ENCODE data around the gene IP6K1. TPM values are rescaled to one million over a fixed set of nuclear protein-coding genes. Genes with fewer than 3 reads are reported as not detected.
A peak's percentile ranks its signal among the peaks of the same experiment; 100 is the strongest.

The IP6K1 gene
- total RNA-seq, 3 donors from 2014 or later: 37.2 to 39.0 (median 38.2) TPM

GRCh38 chr3:49729966-49730609, 56.3 kb downstream of the IP6K1 start:
- no peaks in the 10 kb centered on the region for H3K9me3 Mint-ChIP-seq

GRCh38 chr3:49727924-49728361, 58.4 kb downstream of the IP6K1 start:
- Mint-ChIP-seq H3K4me1 (ENCODE audit: low read depth) (peaks cover 9% of the 10 kb centered on the region), H3K9me3 (no peaks in the 10 kb centered on the region), H3K36me3 (ENCODE audit: insufficient read depth) (peaks cover 9% of the 10 kb centered on the region), H3K27me3 (ENCODE audit: low read depth) (no peaks in the 10 kb centered on the region), H3K4me3 (no peak overlapping the region)
- ATAC-seq (no peak), DNase-seq (no peak)

More at GRCh38 chr3:49729966-49730609, 56.3 kb downstream of the IP6K1 start:
- no peaks in the 10 kb centered on the region for H3K27me3 Mint-ChIP-seq (ENCODE audit: low read depth)
- no peaks in the 10 kb centered on the region for H3K4me1 Mint-ChIP-seq (ENCODE audit: low read depth)
- H3K4me3 Mint-ChIP-seq: no peak overlapping the region
- H3K36me3 Mint-ChIP-seq (ENCODE audit: insufficient read depth): peaks cover 15% of the 10 kb centered on the region
- DNase-seq (no peak), ATAC-seq (no peak)

- ATAC-seq (no peak), DNase-seq (no peak)
- H3K9me3 Mint-ChIP-seq: no peaks in the 10 kb centered on the region
- H3K4me3 Mint-ChIP-seq: no peak overlapping the region
- H3K4me1 Mint-ChIP-seq (ENCODE audit: low read depth): peaks cover 14% of the 10 kb centered on the region
- H3K27me3 Mint-ChIP-seq (ENCODE audit: low read depth): no peaks in the 10 kb centered on the region
- peaks cover 11% of the 10 kb centered on the region for H3K36me3 Mint-ChIP-seq (ENCODE audit: insufficient read depth)
Measured at GRCh38 chr3:49727154-49727923, 59.0 kb downstream of the IP6K1 start.

DNA sequence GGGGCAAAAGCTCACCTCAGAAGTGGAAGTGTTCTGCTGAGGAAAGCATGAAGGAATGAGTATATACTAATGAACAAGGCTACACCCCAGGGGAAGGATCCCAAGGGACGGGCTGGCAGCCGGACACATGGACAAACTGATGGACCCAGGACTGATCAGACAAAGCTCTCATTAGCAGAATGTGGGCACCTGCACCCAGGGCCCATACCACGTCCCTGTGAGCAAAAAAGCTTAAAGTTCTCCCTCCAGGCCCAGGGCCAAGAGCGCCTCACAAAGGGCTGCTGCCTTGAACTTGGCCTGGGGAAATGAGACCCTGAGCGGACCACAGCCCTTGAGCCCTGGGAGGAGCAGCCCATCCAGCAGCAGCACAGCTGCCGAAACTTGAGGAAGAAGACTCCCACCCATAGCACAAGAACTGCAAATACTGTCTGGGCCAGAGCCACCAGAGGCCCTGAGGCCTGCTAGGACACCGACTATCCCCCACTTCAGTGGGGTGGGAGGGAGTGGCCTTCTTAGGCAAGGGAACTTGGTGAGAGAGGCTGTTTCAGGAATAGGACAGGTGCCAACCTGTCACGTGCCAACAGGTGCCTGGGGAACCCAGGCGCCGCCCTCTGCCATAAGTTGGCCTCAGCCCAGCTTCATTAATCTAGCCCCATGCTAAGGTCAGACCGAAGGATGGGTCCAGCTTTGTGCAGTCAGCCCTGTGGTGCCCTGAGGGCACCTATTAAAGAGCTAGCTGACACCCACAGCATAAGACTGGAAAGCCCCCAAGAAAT, 60.2 kb downstream of the IP6K1 start:
- H3K36me3 Mint-ChIP-seq (ENCODE audit: insufficient read depth): peaks cover 12% of the 10 kb centered on the region
- H3K9me3 Mint-ChIP-seq: no peaks in the 10 kb centered on the region
- DNase-seq (no peak), ATAC-seq (no peak)
- H3K4me1 Mint-ChIP-seq (ENCODE audit: low read depth): peaks cover 18% of the 10 kb centered on the region
- no peak overlapping the region for H3K4me3 Mint-ChIP-seq
- no peaks in the 10 kb centered on the region for H3K27me3 Mint-ChIP-seq (ENCODE audit: low read depth)

DNA sequence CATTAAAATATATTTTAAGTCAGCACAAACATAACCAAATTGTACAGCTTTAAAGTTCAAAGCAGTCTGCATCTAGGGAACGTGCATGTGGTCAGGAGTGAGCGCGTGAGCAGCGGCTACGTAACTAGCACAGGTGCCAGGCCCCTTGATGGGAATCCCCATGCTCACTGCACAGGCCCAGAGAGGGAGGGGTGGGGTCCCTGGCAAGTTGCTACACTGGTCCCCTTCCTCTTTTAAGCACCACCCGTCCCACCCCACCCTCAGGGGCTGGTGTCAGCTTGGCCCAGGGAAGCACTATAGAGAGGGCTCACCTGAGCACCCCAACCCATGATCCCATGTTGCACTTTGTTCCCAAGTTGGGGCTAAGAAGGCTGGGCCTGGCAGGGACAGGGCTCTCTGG, 61.8 kb downstream of the IP6K1 start:
- ATAC-seq (no peak), DNase-seq (no peak)
- H3K9me3 Mint-ChIP-seq: no peaks in the 10 kb centered on the region
- no peaks in the 10 kb centered on the region for H3K27me3 Mint-ChIP-seq (ENCODE audit: low read depth)
- peak overlapping the region; percentile 94 for H3K4me3 Mint-ChIP-seq
- peaks cover 15% of the 10 kb centered on the region for H3K36me3 Mint-ChIP-seq (ENCODE audit: insufficient read depth)
- H3K4me1 Mint-ChIP-seq (ENCODE audit: low read depth): peaks cover 24% of the 10 kb centered on the region

DNA sequence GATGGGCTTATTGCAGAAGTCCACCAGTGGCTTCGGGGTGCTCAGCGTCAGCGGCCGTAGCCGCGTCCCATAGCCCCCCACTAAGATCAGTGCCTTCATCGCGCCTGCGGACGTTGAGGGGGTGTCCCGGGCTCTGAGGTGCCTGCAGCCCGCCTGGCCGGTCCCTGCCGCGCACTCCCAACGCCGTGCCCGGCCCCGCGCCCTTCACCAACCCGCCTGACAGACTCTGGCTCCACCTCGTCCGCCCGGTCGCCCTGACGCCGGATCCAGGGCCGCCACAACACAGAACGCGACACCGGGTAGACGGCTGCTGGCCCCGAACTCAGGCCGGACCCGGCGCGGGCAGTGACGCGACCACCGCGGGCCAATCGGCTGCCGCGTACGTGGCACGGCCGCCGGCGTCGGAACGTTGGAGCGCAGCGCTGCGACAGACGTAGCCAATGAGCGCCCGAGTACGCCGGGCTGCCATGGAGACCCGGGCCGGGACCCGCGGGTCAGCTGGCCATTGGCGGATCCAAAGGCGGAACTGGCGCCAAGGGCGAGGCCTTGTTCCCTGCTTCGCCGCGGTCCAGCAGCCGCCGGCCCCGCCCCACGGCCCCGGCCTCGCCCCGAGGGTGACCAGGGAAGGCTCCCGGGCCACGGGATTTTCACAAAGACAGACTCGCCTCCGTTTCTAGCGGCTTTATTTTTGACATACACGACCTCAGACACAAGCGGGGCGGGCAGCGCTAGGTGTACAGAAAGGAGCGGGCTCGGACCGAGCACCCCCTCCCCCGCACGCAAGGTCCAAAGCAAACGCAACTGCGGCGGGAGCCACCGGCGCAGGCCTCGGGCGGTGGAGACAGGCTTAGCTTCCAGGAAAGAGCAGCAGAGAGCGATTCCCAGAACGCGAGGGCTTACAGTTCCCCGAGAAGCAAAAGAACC, 62.5 kb downstream of the IP6K1 start, which contains the start of gene GMPPB:
TSS of gene GMPPB (minus strand) at position 324 of the 924 bp plus-strand sequence. CDS start at position 99, 225 bp downstream.
- ATAC-seq (peak; percentile 87 to 89), DNase-seq (peak; percentile 86)
- no peaks in the 10 kb centered on the region for H3K27me3 Mint-ChIP-seq (ENCODE audit: low read depth)
- H3K4me3 Mint-ChIP-seq: peak within 1 kb of the TSS; percentile 94
- no peaks in the 10 kb centered on the region for H3K9me3 Mint-ChIP-seq
- H3K36me3 Mint-ChIP-seq (ENCODE audit: insufficient read depth): peaks cover 12% of the 10 kb centered on the region
- H3K4me1 Mint-ChIP-seq (ENCODE audit: low read depth): peaks cover 30% of the 10 kb centered on the region

GRCh38 chr3:49723296-49723627, 63.1 kb downstream of the IP6K1 start:
- H3K9me3 Mint-ChIP-seq: no peaks in the 10 kb centered on the region
- DNase-seq: peak; percentile 45
- peak; percentile 35 to 39 for ATAC-seq
- H3K27me3 Mint-ChIP-seq (ENCODE audit: low read depth): no peaks in the 10 kb centered on the region
- H3K36me3 Mint-ChIP-seq (ENCODE audit: insufficient read depth): peaks cover 12% of the 10 kb centered on the region
- peaks cover 35% of the 10 kb centered on the region for H3K4me1 Mint-ChIP-seq (ENCODE audit: low read depth)
- H3K4me3 Mint-ChIP-seq: peak overlapping the region; percentile 94

DNA sequence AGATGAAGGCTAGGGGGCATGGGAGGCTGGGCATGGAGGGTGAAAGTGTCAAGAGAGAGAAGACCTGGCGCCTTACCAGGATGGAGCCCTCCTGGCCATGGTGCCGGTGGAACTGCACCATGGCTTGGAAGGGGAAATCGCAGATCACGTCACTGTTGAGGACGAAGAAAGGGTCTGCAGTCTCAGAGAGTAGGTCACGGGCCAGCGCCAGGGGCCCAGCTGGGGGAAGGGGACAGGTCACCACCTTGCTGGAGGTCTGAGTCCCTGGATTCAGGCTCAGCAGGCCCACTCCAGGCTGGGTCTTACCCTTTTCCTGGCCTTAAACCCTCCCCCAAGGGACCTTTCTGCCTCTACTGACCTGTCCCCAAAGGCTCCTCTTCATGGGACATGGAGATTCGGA, 63.4 kb downstream of the IP6K1 start:
- Mint-ChIP-seq H3K9me3 (no peaks in the 10 kb centered on the region), H3K4me3 (peak overlapping the region; percentile 94), H3K36me3 (ENCODE audit: insufficient read depth) (peaks cover 12% of the 10 kb centered on the region), H3K27me3 (ENCODE audit: low read depth) (no peaks in the 10 kb centered on the region), H3K4me1 (ENCODE audit: low read depth) (peaks cover 35% of the 10 kb centered on the region)
- DNase-seq (no peak), ATAC-seq (no peak)

DNA sequence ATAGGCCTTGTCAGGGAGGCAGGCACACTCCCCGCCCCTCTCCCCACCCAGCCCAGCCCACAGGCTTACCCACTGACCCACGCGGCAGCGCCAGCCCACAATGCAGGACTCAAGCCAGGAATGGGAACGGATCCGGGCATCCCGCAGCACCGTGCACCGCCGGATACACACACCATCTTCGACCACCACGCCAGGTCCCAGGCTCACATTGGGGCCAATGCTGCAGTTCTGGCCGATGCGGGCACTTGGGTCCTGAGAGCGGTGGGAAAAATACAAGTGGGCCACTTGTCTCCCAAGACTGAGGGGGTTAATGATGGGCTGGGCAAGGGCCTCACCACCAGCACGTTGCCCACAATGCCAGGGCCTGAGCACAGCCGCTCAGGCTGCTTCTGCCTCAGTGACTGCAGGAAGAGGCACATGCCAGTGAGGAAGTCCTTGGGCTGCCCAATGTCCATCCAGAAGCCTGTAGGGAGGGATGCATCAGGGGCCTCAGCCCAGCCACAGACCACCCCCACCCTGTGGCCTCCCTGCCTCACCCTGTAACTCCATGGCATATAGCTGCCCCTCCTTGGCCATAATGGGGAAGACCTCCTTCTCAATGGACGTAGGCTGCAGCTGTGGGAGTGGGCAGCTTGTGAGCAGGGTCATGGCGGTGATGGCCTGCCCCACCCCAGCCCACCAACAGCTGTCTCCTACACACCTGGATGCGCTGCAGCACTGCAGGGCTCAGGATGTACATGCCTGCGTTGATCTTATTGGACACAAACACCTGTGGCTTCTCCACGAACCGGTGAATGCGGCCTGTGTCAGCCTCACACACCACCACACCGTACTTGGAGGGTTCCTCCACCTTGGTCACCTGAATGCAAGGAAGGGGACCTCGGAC, 64.2 kb downstream of the IP6K1 start:
- H3K36me3 Mint-ChIP-seq (ENCODE audit: insufficient read depth): peaks cover 12% of the 10 kb centered on the region
- no peaks in the 10 kb centered on the region for H3K27me3 Mint-ChIP-seq (ENCODE audit: low read depth)
- H3K9me3 Mint-ChIP-seq: no peaks in the 10 kb centered on the region
- ATAC-seq: no peak
- H3K4me3 Mint-ChIP-seq: peak overlapping the region; percentile 94
- H3K4me1 Mint-ChIP-seq (ENCODE audit: low read depth): peaks cover 35% of the 10 kb centered on the region
- no peak for DNase-seq

- no peak for ATAC-seq
- H3K27me3 Mint-ChIP-seq (ENCODE audit: low read depth): no peaks in the 10 kb centered on the region
- H3K4me3 Mint-ChIP-seq: no peak overlapping the region
- peaks cover 35% of the 10 kb centered on the region for H3K4me1 Mint-ChIP-seq (ENCODE audit: low read depth)
- no peak for DNase-seq
- no peaks in the 10 kb centered on the region for H3K9me3 Mint-ChIP-seq
- peaks cover 12% of the 10 kb centered on the region for H3K36me3 Mint-ChIP-seq (ENCODE audit: insufficient read depth)
Measured at GRCh38 chr3:49721596-49721895, 64.8 kb downstream of the IP6K1 start.

GRCh38 chr3:49720855-49721595, 65.3 kb downstream of the IP6K1 start:
- ATAC-seq (no peak), DNase-seq (no peak)
- Mint-ChIP-seq H3K9me3 (no peaks in the 10 kb centered on the region), H3K4me1 (ENCODE audit: low read depth) (peaks cover 35% of the 10 kb centered on the region), H3K4me3 (peak overlapping the region; percentile 4), H3K36me3 (ENCODE audit: insufficient read depth) (peaks cover 12% of the 10 kb centered on the region), H3K27me3 (ENCODE audit: low read depth) (no peaks in the 10 kb centered on the region)

DNA sequence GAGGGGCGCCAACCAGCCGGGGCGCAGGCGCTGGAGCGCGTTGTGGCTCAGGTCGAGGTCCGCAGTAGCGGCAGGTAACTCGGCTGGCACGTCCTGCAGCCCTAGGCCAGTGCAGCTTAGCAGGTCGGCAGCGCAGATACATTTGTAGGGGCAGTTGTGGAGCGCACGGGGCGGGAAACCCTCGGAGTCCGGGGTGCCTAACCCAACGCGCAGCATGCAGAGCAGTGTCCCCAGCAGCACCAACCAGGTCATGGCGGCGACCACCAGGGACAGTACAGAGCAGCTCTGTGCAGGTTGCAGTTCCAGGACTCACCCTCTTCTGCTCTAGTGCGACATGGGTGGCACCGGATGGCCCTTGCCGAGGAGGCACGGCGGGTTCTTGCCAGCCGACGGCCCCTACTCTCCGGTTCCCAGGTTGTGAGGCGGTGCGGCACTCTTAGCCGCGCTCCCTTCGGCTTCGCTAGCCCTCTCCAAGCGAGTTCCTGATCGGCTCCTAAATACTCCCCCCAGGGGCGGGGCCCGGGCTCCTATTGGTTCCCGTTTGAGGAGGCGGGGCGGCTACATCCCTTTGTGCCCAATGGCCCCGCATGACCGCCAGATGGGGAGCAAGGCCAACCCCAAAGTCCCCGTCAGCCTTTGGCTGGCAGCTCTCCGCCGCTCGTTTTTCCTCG, 67.0 kb downstream of the IP6K1 start, which contains the start of gene AMIGO3:
TSS of gene AMIGO3 (minus strand) at position 471 of the 671 bp plus-strand sequence. CDS start at position 252, 219 bp downstream.
- Mint-ChIP-seq H3K4me3 (peak within 1 kb of the TSS; percentile 82), H3K4me1 (ENCODE audit: low read depth) (peaks cover 30% of the 10 kb centered on the region)
- ATAC-seq: peak; percentile 65 to 69

More for the DNA sequence above, 67.0 kb downstream of the IP6K1 start, which contains the start of gene AMIGO3:
- H3K27me3 Mint-ChIP-seq (ENCODE audit: low read depth): no peaks in the 10 kb centered on the region
- H3K36me3 Mint-ChIP-seq (ENCODE audit: insufficient read depth): peaks cover 12% of the 10 kb centered on the region
- DNase-seq: peak; percentile 86
- H3K9me3 Mint-ChIP-seq: no peaks in the 10 kb centered on the region
